ENCODE measurements around the gene UMODL1.

DNA sequence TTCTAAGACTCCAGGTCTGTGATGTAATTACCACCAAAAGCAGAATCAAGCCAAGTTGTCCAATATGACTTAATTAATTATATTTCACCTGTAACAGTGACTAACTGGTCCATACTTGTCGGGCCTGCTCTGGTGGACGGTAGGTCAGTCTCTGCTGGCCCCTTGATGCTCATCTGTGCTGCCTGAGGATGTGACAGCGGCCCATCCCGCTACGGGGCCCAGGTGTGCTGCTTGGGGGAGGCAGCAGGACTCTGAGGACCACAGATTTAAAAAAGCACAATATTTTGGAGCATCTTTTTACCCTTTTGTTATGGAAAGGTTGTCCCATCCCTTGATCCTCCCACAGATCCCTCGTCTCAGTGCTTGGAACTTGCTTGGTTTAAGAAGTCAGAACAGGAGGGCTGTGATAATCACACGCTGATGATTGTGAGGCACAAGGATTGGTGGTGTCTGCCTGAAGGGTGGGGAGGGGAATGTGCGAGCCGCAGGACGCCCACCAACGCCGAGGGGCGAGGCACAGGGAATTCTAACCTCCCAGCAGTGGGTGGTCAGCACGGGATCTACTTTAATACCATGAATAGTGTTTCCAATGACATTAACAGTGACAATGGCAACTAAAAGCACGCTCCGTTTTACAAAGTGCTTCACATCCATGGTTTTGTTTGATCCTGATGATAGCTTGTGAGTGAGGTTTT lies 27.8 kb upstream of the UMODL1 start:
- TF ChIP-seq POLR2A (IDR thresholded peaks at IDR 0.05) = no peak
- TF ChIP-seq EP300 (IDR thresholded peaks at IDR 0.05) = no peak

Data from tibial nerve (tissue), 3 donors.